WERI-Rb-1 (cell line): Measurements from ENCODE around the gene CDKN1C.

ENCODE experiments used
- DNase-seq: peaks from one replicate; pipeline ENCODE4 v3.0.0-alpha.2; 2020
- H3K27ac ChIP-seq: fragments of 250-450 bp; sonication (Bioruptor Pico); 2 replicates; pipeline ENCODE4 v1.5.1; 2020; ENCODE audit warnings: mild to moderate bottlenecking, moderate library complexity
- H3K27me3 ChIP-seq: fragments of 250-450 bp; sonication (Bioruptor Pico); 2 replicates; pipeline ENCODE4 v1.5.1; 2021; ENCODE audit warnings: mild to moderate bottlenecking, low read depth, moderate library complexity; ENCODE audit not compliant: insufficient read depth, severe bottlenecking
- H3K36me3 ChIP-seq: fragments of 250-450 bp; sonication (Bioruptor Pico); 2 replicates; pipeline ENCODE4 v1.5.1; 2020; ENCODE audit warnings: mild to moderate bottlenecking, moderate library complexity
- H3K4me3 ChIP-seq: 2 replicates; pipeline ENCODE4 v1.5.1; 2011; ENCODE audit warnings: low read depth, mild to moderate bottlenecking, control low read depth, low read length
- H3K9me3 ChIP-seq: fragments of 250-450 bp; sonication (Bioruptor Pico); 2 replicates; pipeline ENCODE4 v1.5.1; 2021; ENCODE audit warnings: mild to moderate bottlenecking, moderate library complexity; ENCODE audit not compliant: severe bottlenecking
- TF ChIP-seq, protein P1 (sequence below): IDR thresholded peaks from 2 replicates; pipeline ENCODE4 v1.5.1; 2011; ENCODE audit warnings: low read depth, mild to moderate bottlenecking, control low read depth, inconsistent platforms, low read length

Gene CDKN1C

DNA sequence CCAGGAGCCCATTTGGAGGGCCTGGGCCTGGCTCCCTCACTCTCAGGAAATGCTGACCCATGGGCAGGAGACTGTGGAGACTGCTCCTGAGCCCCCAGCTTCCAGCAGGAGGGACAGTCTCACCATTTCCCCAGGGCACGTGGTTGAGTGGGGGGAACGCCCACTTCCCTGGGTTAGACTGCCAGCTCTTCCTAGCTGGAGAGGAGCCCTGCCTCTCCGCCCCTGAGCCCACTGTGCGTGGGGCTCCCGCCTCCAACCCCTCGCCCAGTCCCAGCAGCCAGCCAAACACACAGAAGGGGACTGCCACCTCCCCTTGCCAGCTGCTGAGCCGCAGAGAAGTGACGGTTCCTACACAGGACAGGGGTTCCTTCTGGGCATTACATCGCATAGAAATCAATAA lies 37.1 kb downstream of the CDKN1C start:
- Histone ChIP-seq H3K9me3 (no peaks in the 10 kb centered on the region), H3K36me3 (no peaks in the 10 kb centered on the region), H3K27ac (no peak overlapping the region), H3K4me3 (no peak overlapping the region), H3K27me3 (no peaks in the 10 kb centered on the region)
- no peak for DNase-seq
- TF ChIP-seq, protein P1, sequence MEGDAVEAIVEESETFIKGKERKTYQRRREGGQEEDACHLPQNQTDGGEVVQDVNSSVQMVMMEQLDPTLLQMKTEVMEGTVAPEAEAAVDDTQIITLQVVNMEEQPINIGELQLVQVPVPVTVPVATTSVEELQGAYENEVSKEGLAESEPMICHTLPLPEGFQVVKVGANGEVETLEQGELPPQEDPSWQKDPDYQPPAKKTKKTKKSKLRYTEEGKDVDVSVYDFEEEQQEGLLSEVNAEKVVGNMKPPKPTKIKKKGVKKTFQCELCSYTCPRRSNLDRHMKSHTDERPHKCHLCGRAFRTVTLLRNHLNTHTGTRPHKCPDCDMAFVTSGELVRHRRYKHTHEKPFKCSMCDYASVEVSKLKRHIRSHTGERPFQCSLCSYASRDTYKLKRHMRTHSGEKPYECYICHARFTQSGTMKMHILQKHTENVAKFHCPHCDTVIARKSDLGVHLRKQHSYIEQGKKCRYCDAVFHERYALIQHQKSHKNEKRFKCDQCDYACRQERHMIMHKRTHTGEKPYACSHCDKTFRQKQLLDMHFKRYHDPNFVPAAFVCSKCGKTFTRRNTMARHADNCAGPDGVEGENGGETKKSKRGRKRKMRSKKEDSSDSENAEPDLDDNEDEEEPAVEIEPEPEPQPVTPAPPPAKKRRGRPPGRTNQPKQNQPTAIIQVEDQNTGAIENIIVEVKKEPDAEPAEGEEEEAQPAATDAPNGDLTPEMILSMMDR: no peak

DNA sequence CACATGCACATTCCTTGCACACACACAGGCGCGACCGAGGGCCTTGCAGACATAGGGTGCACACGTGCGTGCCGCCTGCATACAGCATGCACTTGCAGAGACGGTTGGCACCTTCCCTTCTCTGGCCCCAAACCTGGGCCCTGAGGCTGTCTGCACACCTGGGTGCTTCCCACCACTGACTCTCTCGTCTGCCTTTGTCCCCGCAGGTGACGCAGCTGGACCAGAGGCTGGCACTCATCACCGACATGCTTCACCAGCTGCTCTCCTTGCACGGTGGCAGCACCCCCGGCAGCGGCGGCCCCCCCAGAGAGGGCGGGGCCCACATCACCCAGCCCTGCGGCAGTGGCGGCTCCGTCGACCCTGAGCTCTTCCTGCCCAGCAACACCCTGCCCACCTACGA lies 38.0 kb downstream of the CDKN1C start:
- Histone ChIP-seq H3K27ac (no peak overlapping the region), H3K9me3 (no peaks in the 10 kb centered on the region), H3K27me3 (no peaks in the 10 kb centered on the region), H3K36me3 (no peaks in the 10 kb centered on the region), H3K4me3 (no peak overlapping the region)
- TF ChIP-seq, protein P1: no peak
- DNase-seq: no peak

DNA sequence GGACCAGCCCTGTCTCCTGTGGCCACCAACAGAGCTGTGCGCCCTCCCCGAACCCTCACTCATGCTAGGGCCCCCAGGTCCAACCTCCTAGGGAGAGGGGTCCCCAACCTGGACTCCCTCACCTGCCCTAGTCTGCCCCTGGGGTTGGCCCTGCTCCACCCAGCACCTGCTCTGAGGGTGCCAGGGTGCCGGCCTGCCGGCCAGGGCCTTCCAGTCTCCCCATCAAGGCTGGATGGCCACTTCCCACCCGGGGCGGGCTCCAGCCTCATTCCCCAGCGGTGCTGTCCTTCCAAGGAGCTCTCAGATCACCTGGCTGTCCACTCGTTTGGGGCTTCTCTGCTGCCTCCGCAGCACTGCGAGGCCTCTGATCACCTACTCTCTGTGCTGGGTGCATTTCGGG lies 39.1 kb downstream of the CDKN1C start:
- no peaks in the 10 kb centered on the region for H3K27me3 ChIP-seq
- H3K4me3 ChIP-seq: no peak overlapping the region
- no peak for DNase-seq
- H3K36me3 ChIP-seq: no peaks in the 10 kb centered on the region
- H3K27ac ChIP-seq: no peak overlapping the region
- TF ChIP-seq, protein P1: no peak
- no peaks in the 10 kb centered on the region for H3K9me3 ChIP-seq

DNA sequence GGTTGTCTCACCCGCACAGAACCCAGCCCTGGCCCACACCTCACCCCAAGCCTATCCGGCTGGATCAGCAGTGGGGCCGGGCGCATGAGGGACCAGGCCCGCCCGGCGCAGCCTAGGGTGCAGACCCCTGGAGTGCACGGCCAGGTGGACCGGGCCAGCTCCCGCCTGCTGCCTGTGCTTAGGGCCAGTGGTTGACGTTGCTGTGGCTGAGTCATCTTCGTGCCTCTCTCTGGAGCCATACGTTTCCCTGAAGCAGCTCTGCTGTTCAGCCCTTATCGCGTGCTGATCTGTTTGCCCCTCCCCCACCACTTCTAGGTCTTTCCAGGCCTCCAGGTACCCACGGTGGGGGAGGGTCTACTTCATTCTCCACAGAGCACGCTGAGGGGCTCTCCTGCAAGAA lies 39.5 kb downstream of the CDKN1C start:
- H3K27ac ChIP-seq: no peak overlapping the region

DNA sequence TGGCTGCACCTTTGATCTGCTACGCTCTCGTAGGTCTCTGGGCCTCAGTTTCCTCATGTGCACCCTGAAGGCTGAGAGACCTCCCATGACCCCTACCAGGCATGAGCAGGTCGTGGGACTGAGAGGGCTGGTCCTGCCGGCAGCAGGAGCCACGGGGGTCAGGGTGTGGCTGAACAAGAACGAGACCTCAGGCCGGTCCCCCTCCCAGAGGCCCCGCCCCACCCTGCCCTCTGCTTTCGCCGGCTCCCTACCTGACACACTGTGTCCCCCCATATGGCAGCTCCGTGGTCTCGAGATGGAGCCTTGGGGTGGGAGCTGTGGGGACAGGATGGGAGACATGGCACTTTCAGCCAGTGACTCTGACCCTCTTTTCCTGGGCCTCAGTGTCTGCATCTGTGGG lies 40.6 kb downstream of the CDKN1C start:
- no peaks in the 10 kb centered on the region for H3K36me3 ChIP-seq
- H3K4me3 ChIP-seq: no peak overlapping the region
- no peak for DNase-seq
- TF ChIP-seq, protein P1: no peak
- no peak overlapping the region for H3K27ac ChIP-seq
- H3K27me3 ChIP-seq: no peaks in the 10 kb centered on the region
- no peaks in the 10 kb centered on the region for H3K9me3 ChIP-seq

More for the DNA sequence above, 39.5 kb downstream of the CDKN1C start:
- Histone ChIP-seq H3K36me3 (no peaks in the 10 kb centered on the region), H3K4me3 (no peak overlapping the region), H3K27me3 (no peaks in the 10 kb centered on the region), H3K9me3 (no peaks in the 10 kb centered on the region)
- TF ChIP-seq, protein P1: no peak
- no peak for DNase-seq

DNA sequence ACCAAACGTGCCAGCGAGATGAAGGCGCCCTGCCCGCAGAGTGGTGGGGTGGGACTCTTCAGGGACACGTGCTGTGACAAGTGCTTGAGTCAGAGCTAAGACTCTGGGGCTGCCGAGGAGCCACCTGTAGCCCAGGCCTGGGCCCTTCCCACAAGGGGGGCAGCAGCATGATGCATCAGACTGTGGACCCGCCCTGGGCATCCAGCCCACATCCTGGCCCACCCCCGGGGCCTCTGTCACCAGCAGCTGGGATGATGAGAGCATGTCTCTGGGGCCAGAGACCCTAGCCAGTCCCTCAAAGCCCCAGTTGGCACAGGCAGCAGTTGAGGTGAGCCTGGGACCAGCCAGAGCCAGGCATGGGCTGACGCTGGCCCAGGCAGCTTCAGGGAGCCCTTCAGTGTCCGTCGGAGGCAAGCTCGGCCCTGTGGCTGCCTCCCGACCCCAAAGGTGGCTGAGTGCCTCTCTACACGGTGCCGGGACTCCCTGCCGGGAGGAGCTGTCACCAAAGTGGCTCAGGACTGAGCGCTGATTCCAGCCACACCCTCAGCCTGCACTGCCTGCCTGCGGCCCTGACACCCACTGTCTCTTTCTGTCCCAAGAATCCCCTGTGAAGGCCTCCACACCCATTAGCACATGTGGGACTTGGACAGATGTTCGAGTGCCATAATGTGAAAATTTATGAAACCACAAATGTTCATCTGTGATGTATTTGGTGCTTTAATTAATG lies 41.3 kb downstream of the CDKN1C start:
- H3K27ac ChIP-seq: no peak overlapping the region
- no peak overlapping the region for H3K4me3 ChIP-seq
- DNase-seq: no peak
- no peaks in the 10 kb centered on the region for H3K9me3 ChIP-seq
- no peaks in the 10 kb centered on the region for H3K27me3 ChIP-seq
- no peaks in the 10 kb centered on the region for H3K36me3 ChIP-seq
- TF ChIP-seq, protein P1: no peak
